HS-5 (cell line): ENCODE measurements around the gene CCDC12.

ENCODE experiments used
- DNase-seq: peaks from one replicate; pipeline ENCODE4 v3.0.0-alpha.2; 2012; ENCODE audit warnings: low read depth

Gene CCDC12

GRCh38 chr3:47007482-47008233 is 31.1 kb upstream of the CCDC12 start:
- no peak for DNase-seq

GRCh38 chr3:47007001-47007400 is 30.5 kb upstream of the CCDC12 start:
- DNase-seq = no peak

GRCh38 chr3:47006145-47006651 is 29.7 kb upstream of the CCDC12 start:
- no peak for DNase-seq

GRCh38 chr3:47005212-47006144 is 28.9 kb upstream of the CCDC12 start:
- DNase-seq = no peak

GRCh38 chr3:47004369-47005211 is 28.0 kb upstream of the CCDC12 start:
- no peak for DNase-seq

GRCh38 chr3:47003461-47004368 is 27.2 kb upstream of the CCDC12 start:
- no peak for DNase-seq

GRCh38 chr3:47003056-47003410 is 26.5 kb upstream of the CCDC12 start:
- no peak for DNase-seq

GRCh38 chr3:47002171-47003055 is 25.9 kb upstream of the CCDC12 start:
- DNase-seq = no peak

- no peak for DNase-seq
Measured at GRCh38 chr3:47001731-47002170, 25.2 kb upstream of the CCDC12 start.

- no peak for DNase-seq
Measured at GRCh38 chr3:47000922-47001730, 24.6 kb upstream of the CCDC12 start.

GRCh38 chr3:47000198-47000815 is 23.8 kb upstream of the CCDC12 start:
- no peak for DNase-seq

GRCh38 chr3:46999516-47000197 is 23.1 kb upstream of the CCDC12 start:
- DNase-seq = no peak

GRCh38 chr3:46998852-46999515 is 22.4 kb upstream of the CCDC12 start:
- DNase-seq = no peak

GRCh38 chr3:46998121-46998851 is 21.7 kb upstream of the CCDC12 start:
- no peak for DNase-seq

- DNase-seq = no peak
Measured at GRCh38 chr3:46997453-46998091, 21.0 kb upstream of the CCDC12 start.
